Liver (tissue), 9 donors: ENCODE data around the gene SEM1. TPM values are rescaled to one million over a fixed set of nuclear protein-coding genes. Genes with fewer than 3 reads are reported as not detected.

ENCODE experiments used
- DNase-seq: peaks from one replicate; pipeline ENCODE4 v3.0.0-alpha.2; 2017; ENCODE audit warnings: low spot score
- H3K27ac ChIP-seq, 2 donors: one replicate each; pipeline ENCODE4 v1.7.0; 2013; ENCODE audit warnings: inconsistent platforms in 2 of 2, low read length in 2 of 2, control low read depth in 1 of 2, low read depth in 1 of 2, mild to moderate bottlenecking in 1 of 2
- H3K27me3 ChIP-seq, 4 donors: one replicate each; pipeline versions ENCODE4 v1.6.1 to v1.7.0; 2013; ENCODE audit warnings: low read length in 3 of 4, inconsistent platforms in 1 of 4, mild to moderate bottlenecking in 1 of 4, moderate library complexity in 1 of 4; ENCODE audit not compliant: control insufficient read depth in 4 of 4, insufficient read depth in 4 of 4
- H3K36me3 ChIP-seq, 4 donors: one replicate each; pipeline versions ENCODE4 v1.6.1 to v1.7.0; 2013; ENCODE audit warnings: low read length in 3 of 4, mild to moderate bottlenecking in 3 of 4, low read depth in 1 of 4, moderate library complexity in 1 of 4; ENCODE audit not compliant: control insufficient read depth in 4 of 4, insufficient read depth in 3 of 4
- H3K4me1 ChIP-seq, 4 donors: one replicate each; pipeline versions ENCODE4 v1.6.1 to v1.7.0; 2013; ENCODE audit warnings: low read length in 3 of 4, mild to moderate bottlenecking in 3 of 4, moderate library complexity in 1 of 4; ENCODE audit not compliant: control insufficient read depth in 4 of 4, insufficient read depth in 4 of 4
- H3K4me3 ChIP-seq, 3 donors: one replicate each; pipeline versions ENCODE4 v1.6.1 to v1.7.0; 2013; ENCODE audit warnings: low read length in 3 of 3, control low read depth in 1 of 3, low read depth in 1 of 3, mild to moderate bottlenecking in 1 of 3
- H3K9ac ChIP-seq, 2 donors: one replicate each; pipeline ENCODE4 v1.7.0; 2013; ENCODE audit warnings: low read length in 2 of 2, mild to moderate bottlenecking in 2 of 2, moderate library complexity in 2 of 2, control low read depth in 1 of 2, low read depth in 1 of 2
- H3K9me3 ChIP-seq, 4 donors: one replicate each; pipeline versions ENCODE4 v1.6.1 to v1.7.0; 2013; ENCODE audit warnings: low read length in 3 of 4; ENCODE audit not compliant: control insufficient read depth in 4 of 4
- ATF3 ChIP-seq: IDR thresholded peaks from 2 replicates; pipeline ENCODE4 v1.6.1; 2016; ENCODE audit warnings: antibody characterized with exemption
- CTCF ChIP-seq: fragments of 150-350 bp; IDR thresholded peaks from 2 replicates; pipeline ENCODE4 v1.5.1; 2017; ENCODE audit warnings: improper control_type of control experiment, low read depth, low read length; ENCODE audit not compliant: missing input control
- EGR1 ChIP-seq, 2 donors: IDR thresholded peaks; 2 replicates each; pipeline ENCODE4 v1.6.1; 2016 to 2018; ENCODE audit warnings: antibody characterized with exemption in 2 of 2, low read depth in 2 of 2
- FOXA1 ChIP-seq: IDR thresholded peaks from 2 replicates; pipeline ENCODE4 v1.6.1; 2016; ENCODE audit warnings: antibody characterized with exemption
- GABPA ChIP-seq, 2 donors: IDR thresholded peaks in 1 of 2; conservative IDR thresholded peaks in 1 of 2; 2 replicates each; pipeline ENCODE4 v1.6.1; 2016; ENCODE audit warnings: antibody characterized with exemption in 2 of 2, mild to moderate bottlenecking in 1 of 2, moderate library complexity in 1 of 2
- HNF4A ChIP-seq, 2 donors: conservative IDR thresholded peaks; 2 replicates each; pipeline ENCODE4 v1.6.1; 2016; ENCODE audit warnings: antibody characterized with exemption in 2 of 2, mild to moderate bottlenecking in 2 of 2
- HNF4G ChIP-seq: IDR thresholded peaks from 2 replicates; pipeline ENCODE4 v1.6.1; 2016; ENCODE audit warnings: antibody characterized with exemption
- JUND ChIP-seq, 2 donors: IDR thresholded peaks; 2 replicates each; pipeline ENCODE4 v1.6.1; 2016; ENCODE audit warnings: antibody characterized with exemption in 2 of 2
- MAX ChIP-seq: IDR thresholded peaks from 2 replicates; pipeline ENCODE4 v1.6.1; 2016; ENCODE audit warnings: antibody characterized with exemption
- NR2F2 ChIP-seq: IDR thresholded peaks from 2 replicates; pipeline ENCODE4 v1.6.1; 2016; ENCODE audit warnings: antibody characterized with exemption
- RAD21 ChIP-seq, 2 donors: IDR thresholded peaks; 2 replicates each; pipeline ENCODE4 v1.6.1; 2016; ENCODE audit warnings: antibody characterized with exemption in 2 of 2, mild to moderate bottlenecking in 2 of 2
- REST ChIP-seq: IDR thresholded peaks from 2 replicates; pipeline ENCODE4 v1.6.1; 2016; ENCODE audit warnings: antibody characterized with exemption, mild to moderate bottlenecking
- RXRA ChIP-seq, 2 donors: IDR thresholded peaks; 2 replicates each; pipeline ENCODE4 v1.6.1; 2017 to 2018; ENCODE audit warnings: antibody characterized with exemption in 2 of 2, mild to moderate bottlenecking in 1 of 2
- TAF1 ChIP-seq: conservative IDR thresholded peaks from 2 replicates; pipeline ENCODE4 v1.6.1; 2016; ENCODE audit warnings: antibody characterized with exemption, mild to moderate bottlenecking
- YY1 ChIP-seq: IDR thresholded peaks from 2 replicates; pipeline ENCODE4 v1.6.1; 2016; ENCODE audit warnings: antibody characterized with exemption, mild to moderate bottlenecking
- WGBS: extraction: QIAGEN DNeasy Blood & Tissue Kit; methylation state at CpG from one replicate; pipeline ENCODE4 v1.1.7; 2013; 5-methylcytosine and 5-hydroxymethylcytosine counted together
- polyA plus RNA-seq, 2 donors: library from polyadenylated mRNA; stranded (reverse) in 1 of 2; unstranded in 1 of 2; fragments of 200-250 nt in 1 of 2; fragments of >200 nt in 1 of 2; fragmentation: Nextera tagmentation in 1 of 2; extraction: Ambion mirVana in 1 of 2; gene quantifications; one replicate each; pipeline versions ENCODE4 v1.2.1 to v1.2.3, GENCODE V29; 2013 to 2015
- total RNA-seq, 2 donors: library from RNA; depleted of rRNA; stranded (reverse); fragments of >200 nt; gene quantifications; one replicate each; pipeline ENCODE4 v1.2.3, GENCODE V29; 2014
- TF ChIP-seq, protein P1 (sequence below): IDR thresholded peaks from 2 replicates; pipeline ENCODE4 v1.6.1; 2016; ENCODE audit warnings: antibody characterized with exemption
- donor health status: healthy.
- donor health status: healthy.
- donor health status: healthy.
- donor health status: healthy.
- donor health status: healthy.

SEM1 gene
- total and polyA plus RNA-seq, 4 donors = 21.1 to 325 (median 52.7) TPM

DNA sequence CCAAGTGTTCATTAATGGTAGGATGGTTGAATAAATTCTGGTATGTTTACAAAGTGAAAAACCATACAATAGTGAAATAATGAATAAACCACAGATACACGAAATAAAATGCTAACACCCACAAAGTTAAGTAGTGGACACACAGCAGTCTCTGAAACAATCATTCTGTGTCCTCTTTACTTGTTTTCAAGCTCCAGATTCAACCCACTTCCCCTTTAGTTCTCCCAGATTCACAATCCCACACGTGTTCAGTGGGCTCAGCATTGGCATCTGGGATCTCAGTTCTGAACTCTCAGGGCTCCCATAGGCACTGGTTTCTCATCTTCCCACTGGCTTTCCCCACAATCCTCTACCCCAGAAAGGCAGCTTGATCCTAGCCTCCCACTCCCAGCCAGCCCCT lies 44.9 kb downstream of the SEM1 start:
- Histone ChIP-seq H3K4me1 (no peaks in the 10 kb centered on the region), H3K9ac (no peak overlapping the region), H3K27ac (no peak overlapping the region), H3K4me3 (no peak overlapping the region), H3K36me3 (peaks cover 0 to 3% (median 0%) of the 10 kb centered on the region in 4 donors), H3K27me3 (no peaks in the 10 kb centered on the region), H3K9me3 (no peaks in the 10 kb centered on the region)
- 89% methylated on average over 2 of the region's 2 CpGs for WGBS
- DNase-seq = no peak
- TF ChIP-seq HNF4G = no peak
- TF ChIP-seq CTCF = no peak
- no peak for TF ChIP-seq YY1
- TF ChIP-seq NR2F2 = no peak
- no peak for TF ChIP-seq ATF3
- TF ChIP-seq, protein P1, sequence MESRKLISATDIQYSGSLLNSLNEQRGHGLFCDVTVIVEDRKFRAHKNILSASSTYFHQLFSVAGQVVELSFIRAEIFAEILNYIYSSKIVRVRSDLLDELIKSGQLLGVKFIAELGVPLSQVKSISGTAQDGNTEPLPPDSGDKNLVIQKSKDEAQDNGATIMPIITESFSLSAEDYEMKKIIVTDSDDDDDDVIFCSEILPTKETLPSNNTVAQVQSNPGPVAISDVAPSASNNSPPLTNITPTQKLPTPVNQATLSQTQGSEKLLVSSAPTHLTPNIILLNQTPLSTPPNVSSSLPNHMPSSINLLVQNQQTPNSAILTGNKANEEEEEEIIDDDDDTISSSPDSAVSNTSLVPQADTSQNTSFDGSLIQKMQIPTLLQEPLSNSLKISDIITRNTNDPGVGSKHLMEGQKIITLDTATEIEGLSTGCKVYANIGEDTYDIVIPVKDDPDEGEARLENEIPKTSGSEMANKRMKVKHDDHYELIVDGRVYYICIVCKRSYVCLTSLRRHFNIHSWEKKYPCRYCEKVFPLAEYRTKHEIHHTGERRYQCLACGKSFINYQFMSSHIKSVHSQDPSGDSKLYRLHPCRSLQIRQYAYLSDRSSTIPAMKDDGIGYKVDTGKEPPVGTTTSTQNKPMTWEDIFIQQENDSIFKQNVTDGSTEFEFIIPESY = no peak
- no peak for TF ChIP-seq EGR1 (IDR thresholded peaks at IDR 0.05; ENCODE audit: low read depth in 2 of 2)
- no peak for TF ChIP-seq TAF1

- Histone ChIP-seq H3K27me3 (no peaks in the 10 kb centered on the region), H3K4me1 (no peaks in the 10 kb centered on the region), H3K4me3 (no peak overlapping the region), H3K9me3 (no peaks in the 10 kb centered on the region), H3K27ac (no peak overlapping the region), H3K36me3 (peaks cover 0 to 3% (median 0%) of the 10 kb centered on the region in 4 donors), H3K9ac (no peak overlapping the region)
- WGBS = 82% methylated on average over 3 of the region's 3 CpGs
- TF ChIP-seq CTCF = no peak
- TF ChIP-seq RXRA (IDR thresholded peaks at IDR 0.05) = no peak
- DNase-seq = no peak
Observed at GRCh38 chr7:96663871-96664445, 45.7 kb downstream of the SEM1 start.

- WGBS = 90% methylated on average over 2 of the region's 2 CpGs
- H3K36me3 ChIP-seq = no peaks in the 10 kb centered on the region
- H3K27ac ChIP-seq = no peak overlapping the region
- DNase-seq = no peak
- no peaks in the 10 kb centered on the region for H3K4me1 ChIP-seq
- no peak overlapping the region for H3K4me3 ChIP-seq
- no peaks in the 10 kb centered on the region for H3K9me3 ChIP-seq
- H3K9ac ChIP-seq = no peak overlapping the region
- no peaks in the 10 kb centered on the region for H3K27me3 ChIP-seq
- TF ChIP-seq NR2F2 (no peak), GABPA (IDR thresholded peaks at IDR 0.05 in 1 of 2, conservative IDR thresholded peaks at IDR 0.05 in 1 of 2) (no peak), MAX (no peak), JUND (IDR thresholded peaks at IDR 0.05) (no peak), REST (no peak), RXRA (IDR thresholded peaks at IDR 0.05) (no peak), YY1 (no peak), HNF4A (conservative IDR thresholded peaks at IDR 0.05) (no peak), RAD21 (IDR thresholded peaks at IDR 0.05) (no peak), FOXA1 (no peak), TAF1 (no peak)
Observed at GRCh38 chr7:96663457-96663856, 46.2 kb downstream of the SEM1 start.
